HCT116 (cell line): ENCODE measurements around the gene TUBA4A.

ENCODE experiments used
- FOSL1 ChIP-seq: IDR thresholded peaks from 2 replicates; pipeline ENCODE4 v1.6.1; 2012; ENCODE audit warnings: low read depth
- REST ChIP-seq: IDR thresholded peaks from 2 replicates; pipeline ENCODE4 v1.6.1; 2012; ENCODE audit warnings: low read depth
- SP1 ChIP-seq: IDR thresholded peaks from 2 replicates; pipeline ENCODE4 v1.6.1; 2012; ENCODE audit warnings: low read depth
- TF ChIP-seq, protein P1 (sequence below), 3 experiments: fragments of 200-600 bp in 1 of 3; sonication (generic) in 1 of 3; IDR thresholded peaks in 2 of 3; conservative IDR thresholded peaks in 1 of 3; 2 replicates each; pipeline ENCODE4 v1.5.1; 2012 to 2017; ENCODE audit warnings: low read depth in 2 of 3, low read length in 2 of 3, antibody characterized with exemption in 1 of 3, borderline replicate concordance in 1 of 3, control low read depth in 1 of 3, mild to moderate bottlenecking in 1 of 3, mixed read lengths in 1 of 3, mixed run types in 1 of 3, moderate library complexity in 1 of 3; ENCODE audit not compliant: insufficient read depth in 1 of 3

GRCh38 chr2:219293736-219294231 is 40.1 kb upstream of the TUBA4A start:
- TF ChIP-seq, protein P1, sequence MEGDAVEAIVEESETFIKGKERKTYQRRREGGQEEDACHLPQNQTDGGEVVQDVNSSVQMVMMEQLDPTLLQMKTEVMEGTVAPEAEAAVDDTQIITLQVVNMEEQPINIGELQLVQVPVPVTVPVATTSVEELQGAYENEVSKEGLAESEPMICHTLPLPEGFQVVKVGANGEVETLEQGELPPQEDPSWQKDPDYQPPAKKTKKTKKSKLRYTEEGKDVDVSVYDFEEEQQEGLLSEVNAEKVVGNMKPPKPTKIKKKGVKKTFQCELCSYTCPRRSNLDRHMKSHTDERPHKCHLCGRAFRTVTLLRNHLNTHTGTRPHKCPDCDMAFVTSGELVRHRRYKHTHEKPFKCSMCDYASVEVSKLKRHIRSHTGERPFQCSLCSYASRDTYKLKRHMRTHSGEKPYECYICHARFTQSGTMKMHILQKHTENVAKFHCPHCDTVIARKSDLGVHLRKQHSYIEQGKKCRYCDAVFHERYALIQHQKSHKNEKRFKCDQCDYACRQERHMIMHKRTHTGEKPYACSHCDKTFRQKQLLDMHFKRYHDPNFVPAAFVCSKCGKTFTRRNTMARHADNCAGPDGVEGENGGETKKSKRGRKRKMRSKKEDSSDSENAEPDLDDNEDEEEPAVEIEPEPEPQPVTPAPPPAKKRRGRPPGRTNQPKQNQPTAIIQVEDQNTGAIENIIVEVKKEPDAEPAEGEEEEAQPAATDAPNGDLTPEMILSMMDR (IDR thresholded peaks at IDR 0.05 in 2 of 3, conservative IDR thresholded peaks at IDR 0.05 in 1 of 3; ENCODE audit: borderline replicate concordance in 1 of 3, insufficient read depth in 1 of 3, low read depth in 2 of 3, low read length in 2 of 3) = no peak
- TF ChIP-seq FOSL1 (no peak), REST (no peak), SP1 (no peak)
